GM12801 (cell line): Measurements from ENCODE around the gene NOTCH2.

Source experiments
- CTCF ChIP-seq: IDR thresholded peaks from one replicate; pipeline ENCODE4 v1.5.1; 2011; ENCODE audit warnings: control low read depth; ENCODE audit not compliant: insufficient read length; ENCODE audit errors: extremely low read depth

Gene NOTCH2

GRCh38 chr1:119873135-119874015 is 196.1 kb downstream of the NOTCH2 start:
- TF ChIP-seq CTCF, result no peak

GRCh38 chr1:119871881-119872280 is 197.6 kb downstream of the NOTCH2 start:
- no peak for TF ChIP-seq CTCF

- no peak for TF ChIP-seq CTCF
Observed at GRCh38 chr1:119870917-119871596, 198.4 kb downstream of the NOTCH2 start.

GRCh38 chr1:119869995-119870394 is 199.5 kb downstream of the NOTCH2 start:
- no peak for TF ChIP-seq CTCF

- no peak for TF ChIP-seq CTCF
Observed at GRCh38 chr1:119868176-119868575, 201.3 kb downstream of the NOTCH2 start.

GRCh38 chr1:119866451-119866850 is 203.0 kb downstream of the NOTCH2 start:
- no peak for TF ChIP-seq CTCF

GRCh38 chr1:119865627-119866026 is 203.8 kb downstream of the NOTCH2 start:
- TF ChIP-seq CTCF, result no peak
